GM12878 (cell line): ENCODE data around the gene HSD17B4. TPM values are rescaled to one million over a fixed set of nuclear protein-coding genes. Genes with fewer than 3 reads are reported as not detected.

ENCODE experiments used
- ATF7 ChIP-seq: fragments of 450-650 bp; IDR thresholded peaks from 2 replicates; pipeline ENCODE4 v1.6.1; 2016; ENCODE audit warnings: low read depth, mild to moderate bottlenecking
- CEBPB ChIP-seq, 2 experiments: fragments of 150-350 bp in 1 of 2; IDR thresholded peaks; 2 replicates each; pipeline ENCODE4 v1.6.1; 2012 to 2014; ENCODE audit warnings: low read depth in 2 of 2, low read length in 2 of 2, borderline replicate concordance in 1 of 2, inconsistent platforms in 1 of 2
- CTCF ChIP-seq, 3 experiments: IDR thresholded peaks in 2 of 3; conservative IDR thresholded peaks in 1 of 3; 2 replicates each; pipeline ENCODE4 v1.5.1; 2011; ENCODE audit warnings: low read depth in 3 of 3, low read length in 3 of 3, mild to moderate bottlenecking in 3 of 3, control low read depth in 2 of 3, moderate library complexity in 2 of 3, inconsistent platforms in 1 of 3, mixed read lengths in 1 of 3; ENCODE audit not compliant: control insufficient read depth in 2 of 3, insufficient read depth in 1 of 3; ENCODE audit errors: extremely low read depth in 1 of 3
- E2F4 ChIP-seq: IDR thresholded peaks from 2 replicates; pipeline ENCODE4 v1.6.1; 2012; ENCODE audit warnings: low read depth, low read length, improper control_type of control experiment
- EGR1 ChIP-seq, 2 experiments: IDR thresholded peaks; 1 replicate in 1 of 2; 2 replicates in 1 of 2; pipeline ENCODE4 v1.6.1; 2011 to 2012; ENCODE audit warnings: low read depth in 2 of 2, low read length in 2 of 2, borderline replicate concordance in 1 of 2, mild to moderate bottlenecking in 1 of 2, moderate library complexity in 1 of 2
- EZH2 ChIP-seq: IDR thresholded peaks from 2 replicates; pipeline ENCODE4 v1.6.1; 2012; ENCODE audit warnings: low read depth, mild to moderate bottlenecking, control low read depth, inconsistent platforms, low read length, borderline replicate concordance; ENCODE audit not compliant: control insufficient read depth
- IKZF2 ChIP-seq, 2 experiments: fragments of 450-650 bp; IDR thresholded peaks; 2 replicates each; pipeline ENCODE4 v1.6.1; 2017; ENCODE audit warnings: mild to moderate bottlenecking in 2 of 2, moderate library complexity in 2 of 2
- MEF2A ChIP-seq: IDR thresholded peaks from 2 replicates; pipeline ENCODE4 v1.6.1; 2011; ENCODE audit warnings: low read depth, mild to moderate bottlenecking, low read length, moderate library complexity; ENCODE audit not compliant: insufficient read depth
- MLLT1 ChIP-seq: fragments of 450-650 bp; IDR thresholded peaks from 2 replicates; pipeline ENCODE4 v1.6.1; 2016; ENCODE audit warnings: mild to moderate bottlenecking
- NFYA ChIP-seq: IDR thresholded peaks from 2 replicates; pipeline ENCODE4 v1.6.1; 2011; ENCODE audit warnings: low read depth, mild to moderate bottlenecking, low read length, improper control_type of control experiment, borderline replicate concordance
- NFYB ChIP-seq: IDR thresholded peaks from 2 replicates; pipeline ENCODE4 v1.6.1; 2011; ENCODE audit warnings: low read depth, mild to moderate bottlenecking, low read length, improper control_type of control experiment, moderate library complexity; ENCODE audit not compliant: insufficient read depth
- SUPT20H ChIP-seq: IDR thresholded peaks from 2 replicates; pipeline ENCODE4 v1.6.1; 2011; ENCODE audit warnings: low read depth, mild to moderate bottlenecking, low read length, moderate library complexity, borderline replicate concordance; ENCODE audit not compliant: control insufficient read depth
- TCF3 ChIP-seq: IDR thresholded peaks from 2 replicates; pipeline ENCODE4 v1.6.1; 2012; ENCODE audit warnings: low read depth, mild to moderate bottlenecking, low read length, borderline replicate concordance; ENCODE audit not compliant: insufficient read depth
- ZZZ3 ChIP-seq: IDR thresholded peaks from 2 replicates; pipeline ENCODE4 v1.6.1; 2011; ENCODE audit warnings: low read depth; ENCODE audit not compliant: control insufficient read depth, insufficient read length
- polyA plus RNA-seq, 11 experiments: library from polyadenylated mRNA; depleted of rRNA in 4 of 11; unstranded in 6 of 11; stranded (reverse) in 5 of 11; fragments of >200 nt; fragmentation: Nextera tagmentation in 4 of 11; fragmentation: Illumina TruSeq in 1 of 11; extraction: Ambion mirVana in 4 of 11; extraction: Trizol in 1 of 11; gene quantifications; 1 replicate in 1 of 11; 2 replicates in 10 of 11; pipeline versions ENCODE4 v1.2.1 to v1.2.3, GENCODE V29; 2011 to 2016; ENCODE audit warnings: inconsistent platforms in 2 of 11, missing spikeins in 2 of 11, low read depth in 1 of 11
- total RNA-seq, 4 experiments: library from RNA; depleted of rRNA in 3 of 4; stranded (reverse); fragments of >200 nt in 3 of 4; fragmentation: Illumina TruSeq in 1 of 4; extraction: Trizol in 1 of 4; gene quantifications; 2 replicates each; pipeline versions ENCODE4 v1.2.1 to v1.2.3, GENCODE V29; 2013 to 2021

The HSD17B4 gene
- total and polyA plus RNA-seq, 10 of the 15 experiments (the other 5 are each of a cell fraction or from before 2014, with no cell fraction given): 38.6 to 125 (median 93.0) TPM

DNA sequence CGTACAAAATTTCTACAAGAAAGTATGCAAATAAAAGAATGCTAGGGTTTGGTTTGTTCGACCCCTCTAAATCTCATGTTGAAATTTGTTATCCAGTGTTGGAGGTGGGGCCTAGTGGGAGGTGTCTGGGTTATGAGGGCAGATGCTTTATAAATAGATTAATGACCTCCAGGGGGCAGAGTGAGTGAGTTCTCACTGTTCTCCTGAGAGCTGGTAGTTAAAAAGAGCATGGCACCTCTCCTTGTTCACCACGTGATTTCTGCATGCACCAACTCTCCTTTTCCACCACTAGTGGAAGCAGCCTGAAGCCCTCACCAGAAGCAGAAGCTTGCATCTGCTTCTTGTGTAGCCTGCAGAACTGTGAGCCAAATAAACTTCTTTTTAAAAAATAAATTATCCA, 126.6 kb downstream of the HSD17B4 start (continued):
- TF ChIP-seq NFYB: no peak
- no peak for TF ChIP-seq EZH2
- peak; percentile 21 to 36 (median 27); a peak in 3 of 6 replicates for TF ChIP-seq CTCF (IDR thresholded peaks at IDR 0.05 in 2 of 3, conservative IDR thresholded peaks at IDR 0.05 in 1 of 3; ENCODE audit: control insufficient read depth in 2 of 3, extremely low read depth in 1 of 3, insufficient read depth in 1 of 3, low read depth in 3 of 3, low read length in 3 of 3)
- TF ChIP-seq ZZZ3: no peak
- no peak for TF ChIP-seq TCF3
- no peak for TF ChIP-seq CEBPB (IDR thresholded peaks at IDR 0.05; ENCODE audit: borderline replicate concordance in 1 of 2, low read depth in 2 of 2, low read length in 2 of 2)
- no peak for TF ChIP-seq IKZF2 (IDR thresholded peaks at IDR 0.05)
- no peak for TF ChIP-seq E2F4
- TF ChIP-seq ATF7: no peak
- TF ChIP-seq SUPT20H: no peak
- TF ChIP-seq MEF2A: no peak
- no peak for TF ChIP-seq EGR1 (IDR thresholded peaks at IDR 0.05; ENCODE audit: borderline replicate concordance in 1 of 2, low read depth in 2 of 2, low read length in 2 of 2)
- TF ChIP-seq NFYA: no peak
- TF ChIP-seq MLLT1: no peak
